ENCODE results near the gene ASIC3. TPM values are rescaled to one million over a fixed set of nuclear protein-coding genes. Genes with fewer than 3 reads are reported as not detected.

ASIC3 gene
- total and polyA plus RNA-seq, 2 of the 4 experiments (the other 2 are of a cell fraction) = 0.74 TPM; not detected in 1

- DNase-seq (no peak), ATAC-seq (ENCODE audit: low read depth) (no peak)
- Histone ChIP-seq H2AFZ (replicated peaks; ENCODE audit: low read length, poor library complexity) (no peak overlapping the region), H3K27me3 (ENCODE audit: control insufficient read depth, insufficient read depth, low read length) (no peaks in the 10 kb centered on the region), H3K4me3 (ENCODE audit: insufficient read depth, low read depth, low read length) (peak overlapping the region; percentile 95), H3K36me3 (ENCODE audit: control insufficient read depth, insufficient read depth, low read length) (peaks cover 35% of the 10 kb centered on the region), H3K9me3 (ENCODE audit: control insufficient read depth, insufficient read depth, low read length) (no peaks in the 10 kb centered on the region), H4K20me1 (ENCODE audit: insufficient read depth, low read length) (peaks cover 22% of the 10 kb centered on the region), H3K9me1 (ENCODE audit: insufficient read depth, low read length) (no peaks in the 10 kb centered on the region; the same call in 1 of the 2 replicates), H3K4me1 (ENCODE audit: control insufficient read depth, insufficient read depth, low read length) (peaks cover 22% of the 10 kb centered on the region), H2BK15ac (ENCODE audit: low read depth, low read length) (no peak overlapping the region), H2BK5ac (ENCODE audit: low read depth, low read length, poor library complexity, severe bottlenecking) (no peak overlapping the region), H3K4me2 (ENCODE audit: low read depth, low read length) (peak overlapping the region; percentile 91), H4K5ac (ENCODE audit: low read depth, low read length) (no peak overlapping the region), H3K14ac (replicated peaks; ENCODE audit: low read depth, low read length) (0 out of 2 replicates have a peak overlapping the region, but pooled peaks have one; percentile 95), H3K56ac (ENCODE audit: extremely low read depth, insufficient read depth, low read length) (peak overlapping the region; percentile 70; the same call in 1 of the 2 replicates), H3K18ac (ENCODE audit: low read depth, low read length) (no peak overlapping the region), H2AK9ac (replicated peaks; ENCODE audit: low read depth, low read length, poor library complexity) (peak overlapping the region; percentile 98), H3K79me1 (ENCODE audit: low read depth in 1 of 2, low read length in 2 of 2) (peaks cover 19 to 71% of the 10 kb centered on the region in 2 experiments; a peak in 3 of 4 replicates), H3K27ac (ENCODE audit: insufficient read depth, low read length) (no peak overlapping the region; the same call in 1 of the 2 replicates), H2BK120ac (ENCODE audit: low read depth, low read length) (no peak overlapping the region), H3K23ac (ENCODE audit: low read depth, low read length) (0 out of 2 replicates have a peak overlapping the region, but pooled peaks have one; percentile 19), H3K9ac (ENCODE audit: low read depth, low read length) (peak overlapping the region; percentile 93; the same call in 1 of the 2 replicates), H2AK5ac (ENCODE audit: low read depth, low read length) (peak overlapping the region; percentile 98; the same call in 1 of the 2 replicates), H4K8ac (ENCODE audit: low read depth in 2 of 2, low read length in 2 of 2) (no peak overlapping the region; a peak in 1 of 4 replicates), H2BK20ac (ENCODE audit: low read depth, low read length) (no peak overlapping the region), H4K91ac (ENCODE audit: insufficient read depth, low read depth, low read length) (peak overlapping the region; percentile 92; the same call in 1 of the 2 replicates), H3K4ac (ENCODE audit: low read depth, low read length) (peak overlapping the region; percentile 95; the same call in 1 of the 2 replicates)
- POLR2A ChIA-PET (ENCODE audit: unreplicated experiment) = interaction anchor here (0.5 kb wide), 1 partner anchor 65 kb away, joined by 3 read pairs; no protein-coding TSS in a partner anchor
- dilution Hi-C loops (cut with HindIII; ENCODE audit: low sequenced_read_pairs, unreplicated experiment) (no loop called here), in situ Hi-C loops (cut with MboI; ENCODE audit: low sequenced_read_pairs) (no loop called here), intact Hi-C loops (cut with micrococcal nuclease) (no loop called here)
- BruUV-seq (replicated peaks) = no TSS peak
- TF ChIP-seq RAD21 (IDR thresholded peaks at IDR 0.05; ENCODE audit: low read length) = no peak
- CTCF ChIA-PET = no interaction called here
- 86% methylated on average over 12 of the region's 27 CpGs; no CpG with 5 or more reads in 1 of the 2 experiments for WGBS, 2 experiments (ENCODE audit: extremely low coverage in 2 of 2, insufficient read length in 1 of 2)
These were observed 31.0 kb downstream of the ASIC3 start for GRCh38 chr7:151079199-151079910.

Measured in IMR-90 (cell line).